Measurements from ENCODE around the gene HS3ST6.
"Not testable (repeated sequence)": the region's sequence is repeated elsewhere in the genome, so short reads cannot be mapped to it uniquely, and the experiment has no call there.

Gene HS3ST6

DNA sequence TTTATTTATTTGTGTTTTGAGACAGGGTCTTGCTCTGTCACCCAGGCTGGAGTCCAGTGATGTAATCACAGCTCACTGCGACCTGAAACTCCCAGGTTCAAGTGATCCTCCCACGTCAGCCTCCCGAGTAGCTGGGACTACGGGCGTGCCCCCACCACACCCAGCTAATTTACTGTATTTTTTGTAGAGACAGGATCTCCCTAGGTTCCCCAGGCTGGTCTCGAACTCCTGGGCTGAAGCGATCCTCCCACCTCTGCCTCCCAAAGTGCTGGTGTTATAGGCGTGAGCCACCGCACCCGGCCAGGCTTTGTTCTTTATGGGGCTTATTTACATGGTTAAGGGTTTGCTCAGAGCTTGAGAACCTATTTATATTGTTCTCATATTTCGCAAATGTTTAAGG is 40.4 kb downstream of the HS3ST6 start:
- DNase-seq (ENCODE audit: low read depth in 2 of 2), result no peak

DNA sequence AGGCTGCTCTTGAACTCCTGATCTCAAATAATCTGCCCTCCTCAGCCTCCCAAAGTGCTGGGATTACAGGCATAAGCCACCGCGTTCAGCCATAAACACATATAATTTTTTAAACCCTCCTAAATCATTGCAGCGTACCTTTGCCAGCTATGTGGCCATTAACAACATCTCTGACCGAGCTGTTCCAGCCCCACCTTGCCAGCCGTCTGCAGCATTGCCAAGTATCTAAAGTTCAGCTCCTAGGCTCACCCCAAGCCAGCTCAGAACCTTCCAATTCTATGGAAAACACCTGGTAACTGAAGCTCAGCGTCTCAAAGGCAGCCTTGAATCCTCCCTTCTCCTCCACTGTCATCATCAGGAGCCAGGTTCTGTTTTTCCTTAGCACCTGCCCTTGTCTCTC is 41.1 kb downstream of the HS3ST6 start:
- no peak for DNase-seq (ENCODE audit: low read depth in 2 of 2)

DNA sequence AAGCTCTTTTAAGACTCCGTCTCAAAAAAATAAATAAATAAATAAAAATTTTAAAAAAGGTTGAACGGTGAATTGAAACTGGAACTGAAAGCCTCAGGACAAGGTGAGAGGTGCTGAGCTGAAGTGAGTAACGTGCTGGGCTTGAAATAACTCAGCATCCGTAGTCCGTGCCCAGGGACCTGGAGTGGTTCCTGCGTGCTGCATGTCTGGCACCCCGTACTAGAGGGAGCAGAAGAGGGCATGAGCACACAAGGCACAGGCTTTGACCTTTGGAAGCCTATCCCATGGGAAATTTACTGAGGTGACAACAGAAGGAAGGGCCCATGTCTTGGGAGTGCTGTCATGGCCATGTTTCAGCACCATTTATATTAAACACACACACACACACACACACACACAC is 41.7 kb downstream of the HS3ST6 start:
- no peak for DNase-seq (ENCODE audit: low read depth in 2 of 2)

DNA sequence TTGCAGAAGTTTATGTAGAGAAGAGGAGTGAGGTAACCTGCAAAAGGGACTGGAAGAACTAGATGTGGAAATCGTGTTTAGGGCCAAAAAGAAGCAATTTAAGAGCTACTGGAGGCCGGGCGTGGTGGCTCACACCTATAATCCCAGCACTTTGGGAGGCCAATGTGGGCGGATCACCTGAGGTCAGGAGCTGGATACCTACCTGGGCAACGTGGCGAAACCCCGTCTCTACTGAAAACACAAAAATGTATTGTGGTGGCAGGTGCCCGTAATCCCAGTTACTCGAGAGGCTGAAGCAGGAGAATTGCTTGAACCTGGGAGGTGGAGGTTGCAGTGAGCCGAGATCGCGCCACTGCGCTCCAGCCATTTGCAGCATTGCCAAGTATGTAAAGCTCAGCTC is 42.1 kb downstream of the HS3ST6 start:
- not testable (repeated sequence) for DNase-seq (ENCODE audit: low read depth in 2 of 2)

DNA sequence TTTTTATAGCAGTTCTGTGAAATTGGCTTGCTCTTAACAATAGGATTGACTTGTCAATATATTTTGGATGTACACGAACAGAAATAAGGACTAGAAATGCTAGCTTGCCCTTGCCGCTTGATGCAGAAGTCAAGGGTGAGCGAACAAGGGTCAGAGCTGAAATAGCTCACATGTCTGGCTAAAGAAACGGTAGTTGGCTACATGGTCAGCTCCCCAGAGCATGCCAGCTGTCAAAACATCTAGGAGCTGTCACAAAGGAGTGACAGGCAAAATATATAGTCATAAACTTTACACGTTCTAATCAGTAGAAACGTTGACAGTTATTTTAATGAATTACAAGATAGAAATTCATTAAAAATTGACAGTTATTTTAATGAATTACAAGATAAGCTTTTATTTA is 43.4 kb downstream of the HS3ST6 start:
- DNase-seq (ENCODE audit: low read depth in 2 of 2), result no peak

DNA sequence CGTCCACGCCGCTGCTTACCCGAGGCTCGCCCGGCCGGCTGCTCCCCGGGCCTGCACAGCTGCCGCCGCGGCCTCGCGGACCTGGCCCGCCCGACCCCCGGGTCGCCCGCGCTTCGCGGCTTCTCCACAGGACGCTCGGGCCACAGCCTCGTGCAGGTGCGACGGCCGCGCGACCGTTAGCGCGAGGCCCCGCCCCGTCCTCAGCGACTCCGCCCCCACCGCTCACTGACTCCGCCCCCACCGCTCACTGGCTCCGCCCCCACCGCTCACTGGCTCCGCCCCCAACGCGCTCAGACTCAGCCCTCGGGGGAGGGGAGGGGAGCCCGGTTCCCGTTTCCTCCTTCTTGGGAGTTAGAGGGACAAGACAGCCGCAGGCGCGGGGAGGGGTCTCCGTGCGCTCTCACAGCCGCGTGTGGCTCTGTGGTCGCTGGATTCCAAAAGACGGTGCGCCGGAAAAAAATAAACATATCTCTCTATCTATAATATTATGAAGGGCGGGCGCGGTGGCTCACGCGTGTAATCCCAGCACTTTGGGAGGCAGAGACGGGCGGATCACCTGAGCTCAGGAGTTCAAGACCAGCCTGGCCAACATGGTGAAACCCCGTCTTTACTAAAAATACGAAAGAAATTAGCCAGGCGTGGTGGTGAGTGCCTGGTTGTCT is 46.1 kb downstream of the HS3ST6 start, which contains the start of gene MEIOB:
MEIOB (minus strand) TSS at position 191 of the 662 bp plus-strand sequence. CDS start 3,989 bp downstream, outside the sequence.
- DNase-seq (ENCODE audit: low read depth in 2 of 2), result no peak

DNA sequence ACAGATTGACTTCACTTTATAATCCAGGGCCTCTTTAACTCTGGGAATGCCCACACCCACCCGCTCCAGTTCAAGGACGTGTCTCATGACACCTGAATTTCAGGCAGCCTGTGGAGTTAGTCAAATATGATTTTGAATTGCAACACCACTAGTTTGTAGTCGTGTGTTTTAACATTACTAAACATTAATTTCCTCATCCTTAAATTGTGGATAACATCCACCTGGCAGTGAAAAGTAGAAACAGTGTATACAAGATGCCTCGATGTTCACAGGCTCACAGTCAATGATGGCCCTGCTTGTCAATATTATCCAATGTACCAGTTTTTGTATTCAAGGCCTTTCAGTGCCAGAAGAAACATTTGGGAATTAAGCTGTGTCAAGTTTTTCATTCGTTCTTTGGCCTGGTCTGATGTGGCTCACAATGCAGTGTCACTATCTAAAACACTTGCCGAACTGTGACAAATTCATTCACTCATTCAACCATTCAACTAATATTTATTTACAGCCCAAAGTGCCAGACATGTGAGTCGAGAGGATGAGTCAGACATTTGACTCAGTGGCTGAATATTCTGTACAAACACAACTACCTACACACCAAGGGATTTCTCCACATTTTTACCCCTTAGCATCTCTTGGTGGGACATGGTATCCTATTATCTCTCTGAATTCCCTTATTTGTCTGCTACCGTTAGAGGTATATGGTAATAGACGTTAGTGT is 47.7 kb downstream of the HS3ST6 start:
- no peak for DNase-seq (ENCODE audit: low read depth in 2 of 2)

DNA sequence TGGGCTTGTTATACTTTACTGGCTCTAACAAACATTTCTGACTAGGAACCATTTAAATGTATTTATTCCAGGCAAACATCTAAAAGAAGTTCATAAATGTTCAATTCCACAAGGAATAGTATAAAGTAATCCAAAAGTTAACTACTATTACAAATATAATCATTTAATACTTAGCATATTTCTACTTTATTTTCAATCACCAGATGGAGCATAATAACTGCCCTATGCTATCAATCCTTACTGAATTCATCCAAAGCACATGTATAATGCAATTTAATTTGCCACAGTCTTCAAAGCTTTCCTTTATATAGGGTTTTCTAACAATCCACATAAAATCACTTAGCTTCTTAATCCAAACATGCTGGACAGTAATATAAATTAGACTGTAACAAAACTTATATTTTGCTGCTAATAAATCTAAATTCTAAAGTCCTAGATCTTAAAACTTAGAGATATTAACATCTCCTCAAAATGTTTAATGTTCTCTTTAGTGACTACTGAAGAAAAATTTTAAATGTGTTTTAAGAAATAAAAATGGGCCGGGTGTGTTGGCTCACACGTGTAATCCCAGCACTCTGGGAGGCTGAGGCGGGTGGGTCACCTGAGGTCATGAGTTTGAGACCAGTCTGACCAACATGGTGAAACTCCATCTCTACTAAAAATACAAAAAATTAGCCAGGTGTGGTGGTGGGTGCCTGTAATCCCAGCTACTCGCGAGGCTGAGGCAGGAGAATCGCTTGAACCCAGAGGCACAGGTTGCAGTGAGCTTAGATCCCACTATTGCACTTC is 52.1 kb downstream of the HS3ST6 start:
- no peak for DNase-seq (ENCODE audit: low read depth in 2 of 2)

DNA sequence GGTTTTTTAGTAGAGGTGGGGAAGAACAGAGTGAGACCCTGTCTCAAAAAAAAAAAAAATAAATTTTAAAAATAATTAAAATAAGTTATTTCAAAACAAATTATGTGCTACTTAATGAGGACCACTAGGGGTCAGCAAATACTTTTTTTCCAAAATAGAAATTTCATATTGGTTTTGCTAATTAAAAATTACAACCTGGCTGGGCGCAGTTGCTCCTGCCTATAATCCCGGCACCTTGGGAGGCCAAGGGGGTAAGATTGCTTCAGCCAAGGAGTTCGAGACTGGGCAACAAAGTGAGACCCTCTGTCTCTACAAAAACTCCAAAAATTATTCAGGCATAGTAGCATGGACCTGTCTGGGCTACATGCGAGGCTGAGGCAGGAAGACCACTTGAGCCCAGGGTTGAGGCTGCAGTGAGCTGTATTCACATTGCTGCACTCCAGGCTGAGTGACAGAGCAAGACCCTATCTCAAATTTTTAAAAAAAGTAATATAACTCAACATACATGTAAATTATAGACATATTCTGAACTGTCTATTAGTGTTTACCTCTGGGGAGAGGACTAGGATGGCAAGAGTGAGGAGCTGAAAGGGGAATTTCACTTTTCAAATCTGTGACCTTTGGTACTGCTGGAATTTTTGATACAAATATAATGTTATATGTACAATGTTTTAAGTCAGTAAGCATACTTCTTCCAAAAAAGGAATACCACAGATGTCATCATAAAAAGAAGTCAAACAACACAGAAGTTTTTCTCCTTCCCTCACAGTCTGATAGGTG is 54.3 kb downstream of the HS3ST6 start:
- DNase-seq (ENCODE audit: low read depth in 2 of 2), result no peak

DNA sequence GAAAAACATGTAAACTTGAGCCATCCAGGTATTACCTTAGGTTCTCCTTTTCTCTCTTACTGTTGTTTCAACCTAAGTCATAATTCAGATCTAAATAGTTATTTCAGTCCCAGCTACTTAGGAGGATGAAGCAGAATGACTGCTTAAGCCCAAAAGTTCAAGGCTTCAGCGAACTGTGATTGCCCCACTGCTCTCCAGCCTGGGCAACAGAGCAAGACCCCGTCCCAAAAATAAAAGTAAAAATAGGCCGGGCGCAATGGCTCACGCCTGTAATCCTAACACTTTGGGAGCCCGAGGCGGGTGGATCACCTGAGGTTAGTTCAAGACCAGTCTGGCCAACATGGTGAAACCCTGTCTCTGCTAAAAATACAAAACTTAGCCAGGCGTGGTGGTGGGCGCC is 55.8 kb downstream of the HS3ST6 start:
- DNase-seq (ENCODE audit: low read depth in 2 of 2), result no peak

DNA sequence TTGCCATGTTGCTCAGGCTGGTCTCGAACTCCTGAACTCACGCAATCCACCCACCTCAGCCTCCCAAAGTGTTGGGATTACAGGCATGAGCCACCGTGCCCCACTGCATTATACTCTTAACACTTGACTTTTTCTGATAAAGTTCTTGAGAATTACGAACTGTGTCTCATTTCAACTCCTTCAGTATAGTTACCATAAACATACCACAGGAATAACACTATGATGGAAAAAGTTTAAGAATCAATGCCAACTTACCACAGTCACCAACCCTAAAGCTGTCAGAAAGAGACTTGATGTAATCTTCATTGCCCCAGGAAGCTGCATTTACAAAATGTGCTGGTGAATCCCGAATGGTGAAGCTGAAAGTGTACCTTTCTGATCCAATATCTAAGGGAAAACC is 56.5 kb downstream of the HS3ST6 start:
- no peak for DNase-seq (ENCODE audit: low read depth in 2 of 2)
